H9 (cell line): ENCODE measurements around the gene KAT8. TPM values are rescaled to one million over a fixed set of nuclear protein-coding genes. Genes with fewer than 3 reads are reported as not detected.

Experiments
- DNase-seq: peaks from one replicate; pipeline ENCODE4 v3.0.0-alpha.2; 2017
- H2AFZ ChIP-seq: one replicate; pipeline ENCODE4 v1.6.1; 2013; ENCODE audit warnings: mild to moderate bottlenecking, low read length, control low read depth, moderate library complexity
- H2AK5ac ChIP-seq: 2 replicates; pipeline ENCODE4 v1.6.1; 2013; ENCODE audit warnings: low read length, control low read depth, mixed read lengths; ENCODE audit not compliant: insufficient read length
- H2BK120ac ChIP-seq: one replicate; pipeline ENCODE4 v1.6.1; 2013; ENCODE audit warnings: low read depth, mild to moderate bottlenecking, low read length, control low read depth, inconsistent platforms; ENCODE audit not compliant: poor library complexity, severe bottlenecking
- H2BK12ac ChIP-seq: 2 replicates; pipeline ENCODE4 v1.6.1; 2013; ENCODE audit warnings: low read length, control low read depth, mixed read lengths, low read depth; ENCODE audit not compliant: insufficient read length
- H2BK15ac ChIP-seq: 2 replicates; pipeline ENCODE4 v1.6.1; 2013; ENCODE audit warnings: low read depth, low read length, control low read depth
- H2BK20ac ChIP-seq: one replicate; pipeline ENCODE4 v1.6.1; 2013; ENCODE audit warnings: low read depth, mild to moderate bottlenecking, low read length, control low read depth, inconsistent platforms; ENCODE audit not compliant: poor library complexity, severe bottlenecking
- H2BK5ac ChIP-seq: 2 replicates; pipeline ENCODE4 v1.6.1; 2013; ENCODE audit warnings: low read length, control low read depth, mixed read lengths; ENCODE audit not compliant: insufficient read length
- H3K14ac ChIP-seq: 2 replicates; pipeline ENCODE4 v1.6.1; 2013; ENCODE audit warnings: low read length, control low read depth; ENCODE audit not compliant: insufficient read depth
- H3K18ac ChIP-seq: 2 replicates; pipeline ENCODE4 v1.6.1; 2013; ENCODE audit warnings: low read depth, mild to moderate bottlenecking, mixed read lengths, low read length, control low read depth; ENCODE audit not compliant: insufficient read length
- H3K23ac ChIP-seq: 2 replicates; pipeline ENCODE4 v1.6.1; 2013; ENCODE audit warnings: low read length, control low read depth, mixed read lengths, low read depth; ENCODE audit not compliant: insufficient read length
- H3K23me2 ChIP-seq: 2 replicates; pipeline ENCODE4 v1.6.1; 2013; ENCODE audit warnings: low read depth, mild to moderate bottlenecking, mixed read lengths, low read length, control low read depth; ENCODE audit not compliant: insufficient read length, poor library complexity, severe bottlenecking
- H3K27ac ChIP-seq: 2 replicates; pipeline ENCODE4 v1.5.1; 2013; ENCODE audit warnings: low read length, control low read depth, mixed read lengths, low read depth; ENCODE audit not compliant: insufficient read length
- H3K27me3 ChIP-seq: 2 replicates; pipeline ENCODE4 v1.6.1; 2013; ENCODE audit warnings: low read length, control low read depth, inconsistent platforms; ENCODE audit not compliant: insufficient read depth
- H3K4ac ChIP-seq: 2 replicates; pipeline ENCODE4 v1.6.1; 2013; ENCODE audit warnings: low read depth, mild to moderate bottlenecking, control low read depth, inconsistent platforms, low read length, moderate library complexity
- H3K4me1 ChIP-seq: 2 replicates; pipeline ENCODE4 v1.6.1; 2013; ENCODE audit warnings: low read length, control low read depth, inconsistent platforms; ENCODE audit not compliant: insufficient read depth
- H3K4me2 ChIP-seq: 2 replicates; pipeline ENCODE4 v1.6.1; 2013; ENCODE audit warnings: low read length, control low read depth, mixed read lengths; ENCODE audit not compliant: insufficient read length, insufficient read depth
- H3K56ac ChIP-seq: 2 replicates; pipeline ENCODE4 v1.6.1; 2013; ENCODE audit warnings: low read depth, mild to moderate bottlenecking, mixed read lengths, low read length, control low read depth; ENCODE audit not compliant: insufficient read length
- H3K79me1 ChIP-seq: 2 replicates; pipeline ENCODE4 v1.6.1; 2013; ENCODE audit warnings: low read depth, mild to moderate bottlenecking, moderate library complexity, low read length, control low read depth, inconsistent platforms; ENCODE audit not compliant: insufficient read depth, poor library complexity, severe bottlenecking
- H3K79me2 ChIP-seq: 2 replicates; pipeline ENCODE4 v1.6.1; 2013; ENCODE audit warnings: low read length, control low read depth, inconsistent platforms; ENCODE audit not compliant: insufficient read depth
- H3K9ac ChIP-seq: 2 replicates; pipeline ENCODE4 v1.6.1; 2013; ENCODE audit warnings: low read length, control low read depth, mixed read lengths; ENCODE audit not compliant: insufficient read length; ENCODE audit errors: extremely low read depth
- H3K9me3 ChIP-seq: one replicate; pipeline ENCODE4 v1.6.1; 2013; ENCODE audit warnings: low read depth, low read length, inconsistent platforms; ENCODE audit not compliant: control insufficient read depth
- H3T11ph ChIP-seq: one replicate; pipeline ENCODE4 v1.6.1; 2013; ENCODE audit warnings: mild to moderate bottlenecking, low read length, control low read depth, inconsistent platforms
- H4K20me1 ChIP-seq: one replicate; pipeline ENCODE4 v1.6.1; 2013; ENCODE audit not compliant: control insufficient read depth, insufficient read length, insufficient read depth
- H4K5ac ChIP-seq: 2 replicates; pipeline ENCODE4 v1.6.1; 2013; ENCODE audit warnings: low read depth, mild to moderate bottlenecking, mixed read lengths, low read length, control low read depth; ENCODE audit not compliant: insufficient read length
- H4K8ac ChIP-seq: replicated peaks from 2 replicates; pipeline ENCODE4 v1.6.1; 2013; ENCODE audit warnings: low read length, control low read depth, mixed read lengths, low read depth; ENCODE audit not compliant: insufficient read length
- H4K91ac ChIP-seq: 2 replicates; pipeline ENCODE4 v1.6.1; 2013; ENCODE audit warnings: low read depth, mild to moderate bottlenecking, moderate library complexity, mixed read lengths, low read length, control low read depth; ENCODE audit not compliant: insufficient read length
- H3K27ac Mint-ChIP-seq, 3 experiments: 2 replicates in 2 of 3; 3 replicates in 1 of 3; pipeline ENCODE4 v1.8.0; 2020 to 2021; ENCODE audit warnings: mixed read lengths in 3 of 3, mild to moderate bottlenecking in 1 of 3, moderate library complexity in 1 of 3
- H3K27me3 Mint-ChIP-seq: 2 replicates; pipeline ENCODE4 v1.8.0; 2021; ENCODE audit warnings: low read depth, mild to moderate bottlenecking, moderate library complexity, mixed read lengths
- H3K36me3 Mint-ChIP-seq, 3 experiments: 2 replicates in 2 of 3; 3 replicates in 1 of 3; pipeline ENCODE4 v1.8.0; 2020 to 2021; ENCODE audit warnings: low read depth in 3 of 3, mixed read lengths in 3 of 3; ENCODE audit not compliant: insufficient read depth in 1 of 3
- H3K4me1 Mint-ChIP-seq, 2 experiments: 2 replicates each; pipeline ENCODE4 v1.8.0; 2020; ENCODE audit warnings: mixed read lengths in 2 of 2
- H3K4me3 Mint-ChIP-seq, 2 experiments: 2 replicates in 1 of 2; 3 replicates in 1 of 2; pipeline ENCODE4 v1.8.0; 2020 to 2021; ENCODE audit warnings: mild to moderate bottlenecking in 2 of 2, mixed read lengths in 2 of 2, moderate library complexity in 1 of 2
- H3K9me3 Mint-ChIP-seq, 2 experiments: 2 replicates in 1 of 2; 3 replicates in 1 of 2; pipeline ENCODE4 v1.8.0; 2020; ENCODE audit warnings: mild to moderate bottlenecking in 2 of 2, mixed read lengths in 2 of 2, moderate library complexity in 1 of 2
- CTCF ChIP-seq: fragments of 200-600 bp; sonication (generic); conservative IDR thresholded peaks from 3 replicates; pipeline ENCODE4 v1.8.0; 2021; ENCODE audit warnings: antibody characterized with exemption, mild to moderate bottlenecking
- WGBS: extraction: QIAGEN DNeasy Blood & Tissue Kit; methylation state at CpG from one replicate; pipeline ENCODE4 v1.1.7; 2013; ENCODE audit warnings: missing lambda C conversion rate, low lambda C conversion rate, mixed read lengths; ENCODE audit not compliant: insufficient read length; ENCODE audit errors: extremely low coverage; 5-methylcytosine and 5-hydroxymethylcytosine counted together
- total RNA-seq: library from RNA; stranded (reverse); gene quantifications from 2 replicates; pipeline ENCODE4 v1.2.1, GENCODE V29; 2021

The KAT8 gene
- total RNA-seq, 1 experiment from 2014 or later, result 52.1 TPM

- no peak overlapping the region for H2AFZ ChIP-seq
- no peak overlapping the region for H2BK120ac ChIP-seq
- no peak overlapping the region for H3K23ac ChIP-seq
- H3K36me3 Mint-ChIP-seq, result peaks cover 29 to 50% (median 45%) of the 10 kb centered on the region in 3 experiments
- peaks cover 5% of the 10 kb centered on the region for H3K23me2 ChIP-seq
- no peak overlapping the region for H2BK5ac ChIP-seq
- H3K4me3 Mint-ChIP-seq, result peak overlapping the region in 1 of 2 experiments; percentile 13; a peak in 2 of 5 replicates
- H3K79me1 ChIP-seq, result peaks cover 5% of the 10 kb centered on the region
- TF ChIP-seq CTCF, result no peak
- H2BK15ac ChIP-seq, result no peak overlapping the region
- H3K27me3 Mint-ChIP-seq, result no peaks in the 10 kb centered on the region
- H3K27ac Mint-ChIP-seq, result peak overlapping the region; percentile 68 to 97 (median 84); a peak in 6 of 7 replicates
- H3K4me1 Mint-ChIP-seq, result peaks cover 39 to 42% of the 10 kb centered on the region in 2 experiments
- H3K27me3 ChIP-seq, result no peaks in the 10 kb centered on the region
- no peak overlapping the region for H3K4me2 ChIP-seq
- H4K8ac ChIP-seq, result no peak overlapping the region
- H3K18ac ChIP-seq, result no peak overlapping the region
- H2AK5ac ChIP-seq, result no peak overlapping the region
- H3K9me3 ChIP-seq, result no peaks in the 10 kb centered on the region
- H3K56ac ChIP-seq, result no peak overlapping the region
- H3K27ac ChIP-seq, result peak overlapping the region; percentile 3
- H4K91ac ChIP-seq, result no peak overlapping the region
- no peak overlapping the region for H3K4ac ChIP-seq
- no peaks in the 10 kb centered on the region for H4K20me1 ChIP-seq
- H3T11ph ChIP-seq, result no peak overlapping the region
- H2BK12ac ChIP-seq, result no peak overlapping the region
- peaks cover 15% of the 10 kb centered on the region; the same call in 1 of the 2 replicates for H3K4me1 ChIP-seq
- no peak overlapping the region for H2BK20ac ChIP-seq
- H3K9me3 Mint-ChIP-seq, result no peaks in the 10 kb centered on the region
- H3K14ac ChIP-seq, result no peak overlapping the region
- peaks cover 4% of the 10 kb centered on the region; the same call in 1 of the 2 replicates for H3K79me2 ChIP-seq
- DNase-seq, result no peak
- no peak overlapping the region for H3K9ac ChIP-seq
- H4K5ac ChIP-seq, result no peak overlapping the region
- no CpG with 5 or more reads among the region's 10 CpGs for WGBS
Measured at GRCh38 chr16:31130336-31130891, 12.9 kb downstream of the KAT8 start.
